Adrenal gland (tissue), 12 donors: ENCODE results near the gene MAP3K20. TPM values are rescaled to one million over a fixed set of nuclear protein-coding genes. Genes with fewer than 3 reads are reported as not detected.
"Not testable (repeated sequence)": the region's sequence is repeated elsewhere in the genome, so short reads cannot be mapped to it uniquely, and the experiment has no call there.

Experiments
- DNase-seq, 7 donors: peaks; one replicate each; pipeline ENCODE4 v3.0.0-alpha.2; 2019 to 2020
- H3K27ac ChIP-seq, 5 donors: fragments of 200-600 bp; sonication (generic) in 4 of 5; 1 replicate in 3 of 5; 2 replicates in 2 of 5; pipeline versions ENCODE4 v1.5.1 to v1.8.0; 2016 to 2020; ENCODE audit warnings: mild to moderate bottlenecking in 1 of 5
- H3K27me3 ChIP-seq: fragments of 200-600 bp; 2 replicates; pipeline ENCODE4 v1.8.0; 2021
- H3K36me3 ChIP-seq, 2 donors: fragments of 200-600 bp; replicated peaks in 1 of 2; 1 replicate in 1 of 2; 2 replicates in 1 of 2; pipeline versions ENCODE4 v1.5.1 to v1.8.0; 2018 to 2022
- H3K4me1 ChIP-seq, 2 donors: fragments of 200-600 bp; replicated peaks in 1 of 2; 1 replicate in 1 of 2; 2 replicates in 1 of 2; pipeline versions ENCODE4 v1.5.1 to v1.8.0; 2018 to 2021
- H3K4me3 ChIP-seq, 4 donors: fragments of 200-600 bp; sonication (generic) in 3 of 4; one replicate each; pipeline ENCODE4 v1.5.1; 2016 to 2018
- H3K9me3 ChIP-seq, 3 donors: fragments of 200-600 bp; sonication (generic) in 1 of 3; replicated peaks in 1 of 3; 1 replicate in 2 of 3; 2 replicates in 1 of 3; pipeline versions ENCODE4 v1.5.1 to v1.8.0; 2016 to 2021
- POLR2A ChIP-seq, 2 donors: fragments of 450-650 bp; IDR thresholded peaks; one replicate each; pipeline ENCODE4 v1.6.1; 2017; ENCODE audit warnings: antibody characterized with exemption in 2 of 2, mild to moderate bottlenecking in 2 of 2, moderate library complexity in 1 of 2
- WGBS, 4 donors: extraction: QIAGEN DNeasy Blood & Tissue Kit in 2 of 4; methylation state at CpG; one replicate each; pipeline versions ENCODE4 v1.1.5 to v1.1.7; 2013 to 2017; 5-methylcytosine and 5-hydroxymethylcytosine counted together
- intact Hi-C, 2 donors: fragments of 100-400 bp; cut with DNase I; formaldehyde crosslinking; loops; one replicate each; pipeline versions ENCODE4 v1.14.1 to v1.15.0; 2022 to 2023
- polyA plus RNA-seq, 3 donors: library from polyadenylated mRNA; stranded (reverse); fragments of 200-250 nt in 2 of 3; fragments of 350-450 nt in 1 of 3; fragmentation: Illumina TruSeq in 1 of 3; extraction: RNeasy Lipid Tissue Mini Kit (QIAGEN cat#74804) in 1 of 3; gene quantifications; one replicate each; pipeline ENCODE4 v1.2.3, GENCODE V29; 2013 to 2014
- total RNA-seq, 9 donors: library from RNA; depleted of rRNA in 4 of 9; stranded (reverse); fragments of >200 nt in 4 of 9; fragments of 120-200 nt in 1 of 9; fragmentation: NEBNext Ultra II Directional in 1 of 9; extraction: Animal tissue kit (Norgen Biotek cat#: 25700) in 1 of 9; gene quantifications; one replicate each; pipeline versions ENCODE4 v1.1.0 to v1.2.4, GENCODE V29; 2013 to 2023
- TF ChIP-seq, protein P1 (sequence below), 6 experiments: fragments of 450-650 bp in 4 of 6; fragments of 200-600 bp in 2 of 6; sonication (generic) in 1 of 6; IDR thresholded peaks; 1 replicate in 5 of 6; 2 replicates in 1 of 6; pipeline versions ENCODE4 v1.5.1 to v1.8.0; 2016 to 2021; ENCODE audit warnings: antibody characterized with exemption in 6 of 6, mild to moderate bottlenecking in 2 of 6, moderate library complexity in 1 of 6
- donor health status: healthy with polysubstance abuse.
- donor health status: Bipolar disorder and iron deficiency.
- donor health status: DM: yes; HTN: yes; CAD: no.
- donor health status: DM: no; HTN: no; CAD: no.
- donor health status: DM: no; HTN: no; CAD: no.
- donor health status: DM: yes; HTN: yes; CAD: no.

MAP3K20 gene
- total and polyA plus RNA-seq, 12 donors = 8.1 to 54.2 (median 25.4) TPM

DNA sequence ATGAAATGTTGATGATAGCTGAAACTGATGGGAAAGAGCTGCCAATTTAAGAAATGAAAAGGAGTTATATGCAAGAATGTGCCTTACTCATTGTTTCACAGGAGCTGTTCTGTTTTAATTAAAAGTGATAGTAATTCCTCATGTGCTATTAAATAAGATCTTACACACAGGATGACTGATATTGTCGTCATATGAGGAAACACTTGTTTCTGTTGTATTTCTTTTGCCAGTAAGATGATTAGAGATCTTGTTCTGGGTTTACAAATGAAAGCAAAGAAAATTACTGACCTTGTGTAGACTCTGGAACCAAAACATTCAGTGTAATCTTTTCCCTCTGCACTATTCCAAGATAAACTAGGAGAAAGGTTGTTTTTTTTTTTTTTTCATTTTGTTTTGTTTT is 123.6 kb downstream of the MAP3K20 start:
- Histone ChIP-seq H3K4me1 (peaks cover 0 to 9% of the 10 kb centered on the region in 2 donors), H3K9me3 (no peaks in the 10 kb centered on the region), H3K27me3 (no peaks in the 10 kb centered on the region), H3K27ac (peak overlapping the region in 4 of 5 donors; percentile 14 to 59 (median 40)), H3K36me3 (no peaks in the 10 kb centered on the region), H3K4me3 (no peak overlapping the region)
- DNase-seq = no peak
- no peak for TF ChIP-seq POLR2A (IDR thresholded peaks at IDR 0.05)
- TF ChIP-seq, protein P1, sequence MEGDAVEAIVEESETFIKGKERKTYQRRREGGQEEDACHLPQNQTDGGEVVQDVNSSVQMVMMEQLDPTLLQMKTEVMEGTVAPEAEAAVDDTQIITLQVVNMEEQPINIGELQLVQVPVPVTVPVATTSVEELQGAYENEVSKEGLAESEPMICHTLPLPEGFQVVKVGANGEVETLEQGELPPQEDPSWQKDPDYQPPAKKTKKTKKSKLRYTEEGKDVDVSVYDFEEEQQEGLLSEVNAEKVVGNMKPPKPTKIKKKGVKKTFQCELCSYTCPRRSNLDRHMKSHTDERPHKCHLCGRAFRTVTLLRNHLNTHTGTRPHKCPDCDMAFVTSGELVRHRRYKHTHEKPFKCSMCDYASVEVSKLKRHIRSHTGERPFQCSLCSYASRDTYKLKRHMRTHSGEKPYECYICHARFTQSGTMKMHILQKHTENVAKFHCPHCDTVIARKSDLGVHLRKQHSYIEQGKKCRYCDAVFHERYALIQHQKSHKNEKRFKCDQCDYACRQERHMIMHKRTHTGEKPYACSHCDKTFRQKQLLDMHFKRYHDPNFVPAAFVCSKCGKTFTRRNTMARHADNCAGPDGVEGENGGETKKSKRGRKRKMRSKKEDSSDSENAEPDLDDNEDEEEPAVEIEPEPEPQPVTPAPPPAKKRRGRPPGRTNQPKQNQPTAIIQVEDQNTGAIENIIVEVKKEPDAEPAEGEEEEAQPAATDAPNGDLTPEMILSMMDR (IDR thresholded peaks at IDR 0.05) = no peak
- intact Hi-C loops = no loop called here
- 16 to 31% (median 21%) methylated on average over 1 of the region's 1 CpG for WGBS, 4 donors

DNA sequence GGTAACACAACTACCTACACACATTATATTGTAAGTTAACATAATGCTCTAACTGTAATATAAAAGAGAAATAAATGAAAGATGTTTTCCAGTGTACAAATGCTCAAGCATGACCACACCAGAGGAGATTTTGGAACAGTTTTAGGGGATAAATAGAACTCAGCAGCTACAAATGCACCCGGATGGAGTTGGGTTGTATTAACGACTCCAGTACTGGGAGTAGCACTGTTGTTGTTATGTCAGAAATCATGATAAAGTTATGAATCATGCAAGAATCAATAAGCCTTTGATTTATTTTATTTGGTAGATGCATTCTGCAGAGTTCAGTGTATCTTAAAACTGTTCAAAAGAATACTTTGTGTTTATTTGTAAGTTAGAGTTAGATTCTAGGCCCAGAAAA is 126.9 kb downstream of the MAP3K20 start:
- Histone ChIP-seq H3K9me3 (no peaks in the 10 kb centered on the region), H3K27me3 (no peaks in the 10 kb centered on the region), H3K4me3 (no peak overlapping the region), H3K4me1 (peaks cover 0 to 9% of the 10 kb centered on the region in 2 donors), H3K36me3 (no peaks in the 10 kb centered on the region), H3K27ac (no peak overlapping the region)
- TF ChIP-seq, protein P1 (IDR thresholded peaks at IDR 0.05) = no peak
- TF ChIP-seq POLR2A (IDR thresholded peaks at IDR 0.05) = no peak
- no peak for DNase-seq
- intact Hi-C loops = loop anchor here (10.0 kb wide), 2 partner anchors 118 to 128 kb away; partner anchors contain the start of gene MAP3K20 (in 1 of the 2)
- 64 to 78% (median 71%) methylated on average over 2 of the region's 2 CpGs for WGBS, 4 donors

DNA sequence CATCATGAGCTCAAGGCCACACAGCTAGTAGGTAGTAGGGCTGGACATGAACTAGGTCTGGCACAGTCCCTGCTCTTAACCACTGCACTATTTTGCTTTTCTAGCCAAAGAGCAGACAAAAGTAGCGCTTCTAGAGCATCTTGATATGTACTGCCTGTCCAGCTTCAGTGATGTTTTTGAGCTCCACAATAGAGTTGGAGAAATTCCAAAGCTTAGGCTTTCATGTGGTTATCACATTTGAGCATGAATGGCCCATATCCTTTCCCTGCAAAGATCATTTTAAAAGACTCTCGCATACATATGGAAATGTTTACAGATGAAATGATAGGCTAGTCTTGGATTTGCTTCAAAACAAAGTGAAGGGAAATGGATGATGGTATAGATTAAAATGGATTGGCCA is 128.7 kb downstream of the MAP3K20 start:
- TF ChIP-seq, protein P1 (IDR thresholded peaks at IDR 0.05) = no peak
- TF ChIP-seq POLR2A (IDR thresholded peaks at IDR 0.05) = no peak
- H3K27me3 ChIP-seq = no peaks in the 10 kb centered on the region
- no peaks in the 10 kb centered on the region for H3K9me3 ChIP-seq
- no peaks in the 10 kb centered on the region for H3K36me3 ChIP-seq
- intact Hi-C loops = loop anchor here (10.0 kb wide), 2 partner anchors 120 to 130 kb away; partner anchors contain the start of gene MAP3K20 (in 1 of the 2)
- no peak for DNase-seq
- H3K4me3 ChIP-seq = no peak overlapping the region
- no peak overlapping the region for H3K27ac ChIP-seq
- WGBS, 4 donors = 42 to 49% (median 44%) methylated on average over 2 of the region's 2 CpGs
- H3K4me1 ChIP-seq = peaks cover 0 to 5% of the 10 kb centered on the region in 2 donors

DNA sequence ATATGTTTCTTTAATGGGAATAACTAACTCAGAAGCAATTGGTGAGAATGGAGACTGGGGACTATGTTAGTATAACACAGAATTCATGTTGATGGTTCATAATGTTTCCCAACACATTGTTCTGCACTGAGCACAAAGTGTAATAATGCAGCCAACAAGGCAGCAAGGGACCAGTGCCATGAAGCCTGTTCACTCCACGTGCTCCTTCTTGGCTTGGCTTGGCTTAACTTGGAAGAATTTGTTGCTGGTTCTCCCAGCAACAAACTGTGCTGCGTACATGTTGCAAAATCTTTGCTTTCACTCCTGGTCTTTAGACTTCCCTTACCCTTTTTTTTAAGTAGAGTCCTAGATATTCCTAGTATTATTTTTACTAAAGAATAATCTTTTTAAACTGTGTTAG is 129.7 kb downstream of the MAP3K20 start:
- no peak overlapping the region for H3K27ac ChIP-seq
- H3K4me3 ChIP-seq = no peak overlapping the region
- H3K9me3 ChIP-seq = no peaks in the 10 kb centered on the region
- peaks cover 3 to 6% of the 10 kb centered on the region in 2 donors for H3K4me1 ChIP-seq
- DNase-seq = peak in 5 of 7 donors; percentile 29 to 77 (median 46)
- WGBS, 4 donors = 62 to 76% (median 64%) methylated on average over 2 of the region's 2 CpGs
- no peaks in the 10 kb centered on the region for H3K36me3 ChIP-seq
- no peaks in the 10 kb centered on the region for H3K27me3 ChIP-seq
- TF ChIP-seq POLR2A (IDR thresholded peaks at IDR 0.05) = no peak
- TF ChIP-seq, protein P1 (IDR thresholded peaks at IDR 0.05) = no peak
- intact Hi-C loops = loop anchor here (10.0 kb wide), 2 partner anchors 121 to 131 kb away; partner anchors contain the start of gene MAP3K20 (in 1 of the 2)

DNA sequence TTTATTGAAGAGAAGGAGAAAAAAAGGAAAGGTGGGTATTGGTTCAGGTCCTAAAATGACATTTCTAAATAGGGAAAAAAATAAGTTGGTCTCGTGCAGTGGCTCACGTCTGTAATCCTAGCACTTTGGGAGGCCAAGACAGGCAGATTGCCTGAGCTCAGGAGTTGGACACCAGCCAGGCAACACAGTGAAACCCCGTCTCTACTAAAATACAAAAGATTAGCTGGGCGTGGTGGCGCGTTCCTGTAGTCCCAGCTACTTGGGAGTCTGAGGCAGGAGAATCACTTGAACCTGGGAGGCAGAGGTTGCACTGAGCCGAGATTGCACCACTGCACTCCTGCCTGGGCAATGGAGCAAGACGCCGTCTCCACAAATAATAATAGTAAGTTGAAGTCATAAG is 131.5 kb downstream of the MAP3K20 start:
- H3K4me3 ChIP-seq, DNase-seq, H3K36me3 ChIP-seq, H3K27me3 ChIP-seq, H3K9me3 ChIP-seq, H3K4me1 ChIP-seq, H3K27ac ChIP-seq: not testable (repeated sequence)
- 76 to 80% (median 78%) methylated on average over 9 of the region's 9 CpGs for WGBS, 4 donors
- intact Hi-C loops = loop anchor here (10.0 kb wide), 2 partner anchors 122 to 132 kb away; partner anchors contain the start of gene MAP3K20 (in 1 of the 2)
